Measurements from ENCODE around the gene MORN1. TPM values are rescaled to one million over a fixed set of nuclear protein-coding genes. Genes with fewer than 3 reads are reported as not detected.

The MORN1 gene
- total RNA-seq, 4 donors from 2014 or later: 7.0 to 9.8 (median 8.0) TPM

DNA sequence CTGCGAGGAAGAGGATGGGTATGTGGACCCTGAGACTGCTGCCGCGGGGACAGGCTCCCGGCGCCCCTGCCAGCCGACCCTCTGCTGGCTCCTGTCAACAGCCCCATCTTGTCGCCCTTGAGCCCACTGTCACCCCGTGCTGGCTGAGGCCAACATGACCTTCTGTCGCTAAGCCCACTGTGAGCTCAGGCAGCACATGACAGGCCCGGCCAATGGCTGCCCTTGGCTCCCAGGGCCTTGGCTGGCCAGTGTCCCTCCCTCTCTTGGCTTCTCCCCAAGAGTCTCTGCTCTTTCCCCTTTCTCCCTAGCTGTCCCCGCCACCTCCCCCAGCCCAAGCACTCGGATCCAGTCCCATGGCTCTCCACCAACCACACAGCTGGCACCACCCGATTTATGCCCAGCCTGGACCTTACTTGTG lies 17.5 kb upstream of the MORN1 start:
- H3K9me3 ChIP-seq: no peaks in the 10 kb centered on the region

DNA sequence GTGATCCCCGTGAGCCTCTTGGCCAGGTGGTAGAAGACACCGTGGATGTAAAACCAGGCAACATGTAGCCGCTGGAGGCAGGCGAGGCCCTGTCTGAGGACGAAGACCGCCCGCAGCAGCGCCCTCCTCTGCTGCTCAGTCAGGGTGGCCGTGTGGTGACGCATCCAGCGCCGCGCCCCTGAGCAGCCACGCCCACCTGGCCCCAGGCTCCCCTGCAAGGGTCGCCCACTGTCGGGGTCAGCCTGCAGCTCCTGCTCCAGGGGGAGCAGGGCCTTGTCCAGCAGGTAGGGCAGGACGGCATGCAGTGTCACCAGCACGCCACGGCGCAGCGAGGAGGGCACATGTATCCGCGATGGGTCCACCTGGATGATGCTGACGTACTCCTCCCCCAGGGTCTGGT lies 17.1 kb upstream of the MORN1 start:
- intact Hi-C loops (cut with DNase I): no loop called here
- 90% methylated on average over 2 of the region's 24 CpGs for WGBS
- H3K36me3 ChIP-seq: peaks cover 24 to 68% (median 58%) of the 10 kb centered on the region in 4 donors

More for the DNA sequence above, 17.5 kb upstream of the MORN1 start:
- Histone ChIP-seq H3K36me3 (peaks cover 20 to 64% (median 54%) of the 10 kb centered on the region in 4 donors), H3K27ac (replicated peaks in 1 of 4) (no peak overlapping the region), H3K4me1 (peaks cover 18 to 28% (median 21%) of the 10 kb centered on the region in 4 donors), H3K4me3 (no peak overlapping the region), H3K27me3 (no peaks in the 10 kb centered on the region)
- WGBS: 88% methylated on average over 11 of the region's 13 CpGs
- intact Hi-C loops (cut with DNase I): no loop called here
- DNase-seq (ENCODE audit: extremely low spot score): no peak
- TF ChIP-seq EP300 (IDR thresholded peaks at IDR 0.05) (no peak), POLR2A (IDR thresholded peaks at IDR 0.05; ENCODE audit: low read depth) (no peak)

DNA sequence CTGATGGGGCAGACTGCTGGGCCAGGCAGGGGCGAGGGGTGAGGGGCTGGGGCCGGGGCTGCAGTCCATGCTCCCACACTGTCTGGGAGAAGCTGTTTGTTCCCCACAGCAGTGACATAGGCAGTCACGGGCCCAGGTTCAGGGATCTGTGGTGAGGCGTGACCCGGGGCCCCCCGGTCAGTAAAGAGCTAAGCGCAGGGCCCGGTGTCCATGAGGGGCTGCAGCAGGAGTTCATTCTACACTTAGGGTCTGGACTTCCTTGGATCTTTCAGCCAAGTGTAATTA lies 16.6 kb upstream of the MORN1 start:
- TF ChIP-seq, protein P1, sequence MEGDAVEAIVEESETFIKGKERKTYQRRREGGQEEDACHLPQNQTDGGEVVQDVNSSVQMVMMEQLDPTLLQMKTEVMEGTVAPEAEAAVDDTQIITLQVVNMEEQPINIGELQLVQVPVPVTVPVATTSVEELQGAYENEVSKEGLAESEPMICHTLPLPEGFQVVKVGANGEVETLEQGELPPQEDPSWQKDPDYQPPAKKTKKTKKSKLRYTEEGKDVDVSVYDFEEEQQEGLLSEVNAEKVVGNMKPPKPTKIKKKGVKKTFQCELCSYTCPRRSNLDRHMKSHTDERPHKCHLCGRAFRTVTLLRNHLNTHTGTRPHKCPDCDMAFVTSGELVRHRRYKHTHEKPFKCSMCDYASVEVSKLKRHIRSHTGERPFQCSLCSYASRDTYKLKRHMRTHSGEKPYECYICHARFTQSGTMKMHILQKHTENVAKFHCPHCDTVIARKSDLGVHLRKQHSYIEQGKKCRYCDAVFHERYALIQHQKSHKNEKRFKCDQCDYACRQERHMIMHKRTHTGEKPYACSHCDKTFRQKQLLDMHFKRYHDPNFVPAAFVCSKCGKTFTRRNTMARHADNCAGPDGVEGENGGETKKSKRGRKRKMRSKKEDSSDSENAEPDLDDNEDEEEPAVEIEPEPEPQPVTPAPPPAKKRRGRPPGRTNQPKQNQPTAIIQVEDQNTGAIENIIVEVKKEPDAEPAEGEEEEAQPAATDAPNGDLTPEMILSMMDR (IDR thresholded peaks at IDR 0.05): no peak
- no peak for TF ChIP-seq POLR2AphosphoS5 (IDR thresholded peaks at IDR 0.05)
- no peak for TF ChIP-seq POLR2A (IDR thresholded peaks at IDR 0.05; ENCODE audit: low read depth)
- no peak for TF ChIP-seq EP300 (IDR thresholded peaks at IDR 0.05)
- H3K4me1 ChIP-seq: peaks cover 9 to 19% (median 12%) of the 10 kb centered on the region in 4 donors
- peaks cover 27 to 73% (median 63%) of the 10 kb centered on the region in 4 donors for H3K36me3 ChIP-seq
- H3K27me3 ChIP-seq: no peaks in the 10 kb centered on the region
- WGBS: 83% methylated on average over 7 of the region's 8 CpGs
- no peak overlapping the region for H3K27ac ChIP-seq (replicated peaks in 1 of 4)
- no peak overlapping the region for H3K4me3 ChIP-seq
- no peaks in the 10 kb centered on the region for H3K9me3 ChIP-seq
- no peak for DNase-seq (ENCODE audit: extremely low spot score)
- intact Hi-C loops (cut with DNase I): no loop called here

More for the DNA sequence above, 17.1 kb upstream of the MORN1 start:
- H3K27ac ChIP-seq (replicated peaks in 1 of 4): no peak overlapping the region
- no peak overlapping the region for H3K4me3 ChIP-seq
- no peak for DNase-seq (ENCODE audit: extremely low spot score)
- no peaks in the 10 kb centered on the region for H3K9me3 ChIP-seq
- no peak for TF ChIP-seq POLR2AphosphoS5 (IDR thresholded peaks at IDR 0.05)
- H3K4me1 ChIP-seq: peaks cover 14 to 24% (median 17%) of the 10 kb centered on the region in 4 donors
- H3K27me3 ChIP-seq: no peaks in the 10 kb centered on the region

DNA sequence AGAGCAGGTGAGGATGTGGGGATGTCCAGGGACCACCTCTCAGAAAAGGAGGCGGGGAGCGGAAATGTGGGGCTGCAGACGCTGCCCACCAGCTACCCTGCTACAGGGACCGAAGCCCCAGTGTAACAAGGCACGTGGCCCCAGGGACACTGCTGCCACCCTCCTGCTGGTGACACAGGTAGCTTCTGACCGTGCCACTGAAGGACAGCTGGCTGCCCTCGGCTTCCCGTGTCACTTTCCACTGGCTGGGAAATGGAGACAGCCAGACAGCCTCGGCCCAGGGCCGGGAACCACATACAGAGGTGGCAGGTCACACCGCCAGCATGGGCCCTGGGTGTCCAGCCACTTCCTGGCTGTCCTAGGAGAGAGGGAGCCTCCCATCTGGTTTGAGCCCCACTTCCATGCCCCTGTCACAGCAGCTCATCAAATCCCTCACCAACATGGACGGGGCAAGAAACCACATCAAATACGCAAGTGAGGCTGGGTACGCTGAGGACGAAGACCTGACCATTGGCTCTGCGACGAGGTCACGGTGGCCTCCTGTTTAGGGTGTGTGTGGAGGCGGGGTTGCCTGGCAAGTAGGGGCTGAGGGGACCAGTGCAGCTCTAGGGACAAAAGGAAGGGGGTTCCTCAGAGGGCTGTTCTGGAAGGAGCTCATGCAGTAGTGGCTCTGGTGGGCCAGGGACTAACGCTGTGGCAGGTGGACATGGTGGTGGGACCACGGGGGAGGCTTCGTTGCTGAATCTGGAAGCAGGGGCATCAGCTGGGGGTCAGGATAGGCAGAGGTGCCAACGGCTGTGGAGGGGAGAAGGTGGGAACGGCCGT lies 16.0 kb upstream of the MORN1 start:
- no peak overlapping the region for H3K27ac ChIP-seq (replicated peaks in 1 of 4)
- peaks cover 8 to 17% (median 10%) of the 10 kb centered on the region in 4 donors for H3K4me1 ChIP-seq
- no peaks in the 10 kb centered on the region for H3K9me3 ChIP-seq
- H3K36me3 ChIP-seq: peaks cover 33 to 79% (median 69%) of the 10 kb centered on the region in 4 donors
- intact Hi-C loops (cut with DNase I): no loop called here
- TF ChIP-seq POLR2A (IDR thresholded peaks at IDR 0.05; ENCODE audit: low read depth): no peak
- TF ChIP-seq, protein P1 (IDR thresholded peaks at IDR 0.05): no peak
- no peak for TF ChIP-seq EP300 (IDR thresholded peaks at IDR 0.05)
- no peak for TF ChIP-seq POLR2AphosphoS5 (IDR thresholded peaks at IDR 0.05)
- 72% methylated on average over 18 of the region's 25 CpGs for WGBS
- no peaks in the 10 kb centered on the region for H3K27me3 ChIP-seq
- no peak overlapping the region for H3K4me3 ChIP-seq
- no peak for DNase-seq (ENCODE audit: extremely low spot score)

DNA sequence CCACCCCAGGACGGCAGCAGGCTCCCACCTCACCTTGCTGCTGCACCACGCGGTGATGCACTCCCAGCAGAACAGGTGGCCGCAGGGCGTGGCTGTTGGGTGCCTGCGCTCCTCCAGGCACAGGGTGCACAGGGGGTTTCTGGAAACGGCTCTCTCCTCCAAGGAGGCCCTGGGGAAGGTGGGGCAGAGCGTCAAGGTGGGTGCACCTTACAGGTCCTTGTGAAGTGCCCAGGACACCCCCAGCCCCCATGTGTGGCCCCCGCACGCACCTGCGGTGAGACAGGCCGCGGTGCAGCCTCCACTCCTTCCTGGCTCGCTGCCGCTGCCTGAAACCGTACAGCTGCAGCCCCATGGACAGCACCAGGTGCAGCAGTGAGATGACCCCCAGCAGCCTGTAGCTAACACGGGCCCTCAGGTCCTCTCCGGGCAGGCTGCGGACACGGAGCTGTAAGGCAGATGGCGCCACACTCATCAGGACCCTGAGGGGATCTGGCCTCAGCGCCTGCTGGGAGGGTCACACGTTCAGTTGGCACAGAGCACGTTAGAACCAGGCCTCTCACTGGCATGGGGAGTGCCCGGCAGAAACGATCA lies 15.2 kb upstream of the MORN1 start:
- 64% methylated on average over 14 of the region's 26 CpGs for WGBS
- Histone ChIP-seq H3K9me3 (no peaks in the 10 kb centered on the region), H3K27ac (replicated peaks in 1 of 4) (no peak overlapping the region), H3K27me3 (no peaks in the 10 kb centered on the region), H3K36me3 (peaks cover 40 to 87% (median 77%) of the 10 kb centered on the region in 4 donors), H3K4me3 (no peak overlapping the region), H3K4me1 (peaks cover 3 to 10% (median 4%) of the 10 kb centered on the region in 4 donors)
- no peak for DNase-seq (ENCODE audit: extremely low spot score)
- TF ChIP-seq, protein P1 (IDR thresholded peaks at IDR 0.05): no peak
- TF ChIP-seq POLR2A (IDR thresholded peaks at IDR 0.05; ENCODE audit: low read depth) (no peak), EP300 (IDR thresholded peaks at IDR 0.05) (no peak), POLR2AphosphoS5 (IDR thresholded peaks at IDR 0.05) (no peak)
- intact Hi-C loops (cut with DNase I): no loop called here

Data from esophagus muscularis mucosa (tissue), 4 donors.